Nephron (organoid): Measurements from ENCODE around the gene PABPN1L.

Experiments used
- H3K27ac Mint-ChIP-seq, 3 experiments: 2 replicates each; pipeline ENCODE4 v1.8.0; 2020; ENCODE audit warnings: mixed read lengths in 3 of 3, mild to moderate bottlenecking in 2 of 3, moderate library complexity in 1 of 3
- H3K27me3 Mint-ChIP-seq: 2 replicates; pipeline ENCODE4 v1.8.0; 2021; ENCODE audit warnings: low read depth, mild to moderate bottlenecking, moderate library complexity, mixed read lengths
- H3K36me3 Mint-ChIP-seq: 2 replicates; pipeline ENCODE4 v1.8.0; 2020; ENCODE audit warnings: low read depth, mixed read lengths
- H3K4me1 Mint-ChIP-seq: 2 replicates; pipeline ENCODE4 v1.8.0; 2020; ENCODE audit warnings: mixed read lengths
- H3K4me3 Mint-ChIP-seq, 3 experiments: 2 replicates each; pipeline ENCODE4 v1.8.0; 2020; ENCODE audit warnings: mild to moderate bottlenecking in 3 of 3, mixed read lengths in 3 of 3, moderate library complexity in 2 of 3
- H3K9me3 Mint-ChIP-seq: 2 replicates; pipeline ENCODE4 v1.8.0; 2020; ENCODE audit warnings: mixed read lengths
- TF ChIP-seq, protein P1 (sequence below), 3 experiments: fragments of 200-600 bp; sonication (generic); IDR thresholded peaks; one replicate each; pipeline ENCODE4 v1.5.0; 2021; ENCODE audit warnings: antibody characterized with exemption in 3 of 3; ENCODE audit not compliant: unreplicated experiment in 3 of 3

PABPN1L gene

GRCh38 chr16:88855176-88855575 lies 11.3 kb downstream of the PABPN1L start:
- Mint-ChIP-seq H3K4me3 (peak overlapping the region; percentile 85 to 90 (median 89)), H3K9me3 (no peaks in the 10 kb centered on the region), H3K36me3 (peaks cover 7% of the 10 kb centered on the region), H3K27ac (peak overlapping the region in 1 of 3 experiments; percentile 56), H3K4me1 (peaks cover 14% of the 10 kb centered on the region), H3K27me3 (no peaks in the 10 kb centered on the region)
- TF ChIP-seq, protein P1, sequence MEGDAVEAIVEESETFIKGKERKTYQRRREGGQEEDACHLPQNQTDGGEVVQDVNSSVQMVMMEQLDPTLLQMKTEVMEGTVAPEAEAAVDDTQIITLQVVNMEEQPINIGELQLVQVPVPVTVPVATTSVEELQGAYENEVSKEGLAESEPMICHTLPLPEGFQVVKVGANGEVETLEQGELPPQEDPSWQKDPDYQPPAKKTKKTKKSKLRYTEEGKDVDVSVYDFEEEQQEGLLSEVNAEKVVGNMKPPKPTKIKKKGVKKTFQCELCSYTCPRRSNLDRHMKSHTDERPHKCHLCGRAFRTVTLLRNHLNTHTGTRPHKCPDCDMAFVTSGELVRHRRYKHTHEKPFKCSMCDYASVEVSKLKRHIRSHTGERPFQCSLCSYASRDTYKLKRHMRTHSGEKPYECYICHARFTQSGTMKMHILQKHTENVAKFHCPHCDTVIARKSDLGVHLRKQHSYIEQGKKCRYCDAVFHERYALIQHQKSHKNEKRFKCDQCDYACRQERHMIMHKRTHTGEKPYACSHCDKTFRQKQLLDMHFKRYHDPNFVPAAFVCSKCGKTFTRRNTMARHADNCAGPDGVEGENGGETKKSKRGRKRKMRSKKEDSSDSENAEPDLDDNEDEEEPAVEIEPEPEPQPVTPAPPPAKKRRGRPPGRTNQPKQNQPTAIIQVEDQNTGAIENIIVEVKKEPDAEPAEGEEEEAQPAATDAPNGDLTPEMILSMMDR (IDR thresholded peaks at IDR 0.05; ENCODE audit: unreplicated experiment in 3 of 3): no peak

GRCh38 chr16:88854306-88855111 lies 12.0 kb downstream of the PABPN1L start:
- H3K4me1 Mint-ChIP-seq: peaks cover 14% of the 10 kb centered on the region
- no peaks in the 10 kb centered on the region for H3K9me3 Mint-ChIP-seq

GRCh38 chr16:88853325-88853941 lies 13.0 kb downstream of the PABPN1L start:
- Mint-ChIP-seq H3K9me3 (no peaks in the 10 kb centered on the region), H3K4me1 (peaks cover 14% of the 10 kb centered on the region), H3K36me3 (peaks cover 7% of the 10 kb centered on the region), H3K27me3 (no peaks in the 10 kb centered on the region), H3K4me3 (no peak overlapping the region), H3K27ac (no peak overlapping the region)
- TF ChIP-seq, protein P1 (IDR thresholded peaks at IDR 0.05; ENCODE audit: unreplicated experiment in 3 of 3): no peak

More at GRCh38 chr16:88854306-88855111, 12.0 kb downstream of the PABPN1L start:
- H3K4me3 Mint-ChIP-seq: peak overlapping the region; percentile 85 to 90 (median 89)
- no peak overlapping the region for H3K27ac Mint-ChIP-seq
- H3K27me3 Mint-ChIP-seq: no peaks in the 10 kb centered on the region
- H3K36me3 Mint-ChIP-seq: peaks cover 7% of the 10 kb centered on the region
- TF ChIP-seq, protein P1 (IDR thresholded peaks at IDR 0.05; ENCODE audit: unreplicated experiment in 3 of 3): no peak

- H3K27ac Mint-ChIP-seq: no peak overlapping the region
- H3K4me3 Mint-ChIP-seq: no peak overlapping the region
- H3K36me3 Mint-ChIP-seq: peaks cover 7% of the 10 kb centered on the region
- no peaks in the 10 kb centered on the region for H3K27me3 Mint-ChIP-seq
- TF ChIP-seq, protein P1 (IDR thresholded peaks at IDR 0.05; ENCODE audit: unreplicated experiment in 3 of 3): no peak
- H3K9me3 Mint-ChIP-seq: no peaks in the 10 kb centered on the region
- peaks cover 6% of the 10 kb centered on the region for H3K4me1 Mint-ChIP-seq
Observed at GRCh38 chr16:88851616-88852015, 14.8 kb downstream of the PABPN1L start.

DNA sequence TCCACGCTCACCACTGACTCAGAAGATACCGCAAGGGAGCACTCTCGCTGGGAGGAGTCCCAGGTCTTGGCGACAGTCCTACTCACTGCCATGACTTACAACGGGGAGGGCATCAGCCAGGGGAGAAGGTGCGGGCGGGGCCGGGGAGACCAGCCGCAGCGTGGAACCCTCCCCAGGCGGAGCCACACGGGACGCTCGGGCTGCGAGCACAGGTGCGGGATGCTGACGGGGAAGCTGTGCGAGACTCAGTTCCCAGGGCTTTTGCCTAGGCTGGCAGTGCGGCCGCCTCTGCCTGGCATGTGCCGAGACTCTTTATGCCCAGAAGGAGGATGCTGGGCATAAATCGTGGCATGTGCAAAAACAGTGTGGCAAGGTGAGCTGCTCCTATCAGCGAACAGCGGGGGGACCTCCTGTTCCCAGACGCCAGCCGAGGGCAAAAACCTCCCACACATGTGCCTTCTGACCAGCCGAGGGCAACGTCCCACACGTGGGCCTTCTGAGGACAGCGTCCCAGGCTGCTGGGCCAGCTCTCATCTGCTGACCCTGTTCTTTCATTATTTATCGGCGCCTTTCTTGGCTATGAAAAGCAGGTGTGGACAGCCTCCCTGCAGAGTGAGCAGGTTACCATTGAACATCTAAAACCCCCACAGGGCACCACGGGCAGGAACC lies 15.8 kb downstream of the PABPN1L start:
- H3K4me3 Mint-ChIP-seq: no peak overlapping the region
- no peak overlapping the region for H3K27ac Mint-ChIP-seq
- H3K9me3 Mint-ChIP-seq: no peaks in the 10 kb centered on the region
- TF ChIP-seq, protein P1 (IDR thresholded peaks at IDR 0.05; ENCODE audit: unreplicated experiment in 3 of 3): no peak
- H3K27me3 Mint-ChIP-seq: no peaks in the 10 kb centered on the region
- H3K36me3 Mint-ChIP-seq: peaks cover 7% of the 10 kb centered on the region
- peaks cover 6% of the 10 kb centered on the region for H3K4me1 Mint-ChIP-seq
